Measurements from ENCODE around the gene TRIL. TPM values are rescaled to one million over a fixed set of nuclear protein-coding genes. Genes with fewer than 3 reads are reported as not detected.

Gene TRIL
- total RNA-seq, 2 experiments from 2014 or later = not detected

- Histone ChIP-seq H3K79me2 (ENCODE audit: insufficient read depth, low read depth, low read length) (no peaks in the 10 kb centered on the region), H3K9me3 (ENCODE audit: low read length) (no peaks in the 10 kb centered on the region), H3K9me2 (ENCODE audit: insufficient read depth, low read length) (no peaks in the 10 kb centered on the region), H3K36me3 (ENCODE audit: insufficient read depth, low read length) (no peaks in the 10 kb centered on the region), H2AFZ (ENCODE audit: low read length) (no peak overlapping the region), H3K4me3 (ENCODE audit: low read depth, low read length, poor library complexity, severe bottlenecking) (no peak overlapping the region), H3K27ac (ENCODE audit: low read depth, low read length, poor library complexity, severe bottlenecking) (no peak overlapping the region), H4K20me1 (ENCODE audit: insufficient read depth, low read length) (no peaks in the 10 kb centered on the region), H3K4me2 (ENCODE audit: low read length) (no peak overlapping the region), H3K4me1 (ENCODE audit: insufficient read depth, low read length, poor library complexity, severe bottlenecking) (no peaks in the 10 kb centered on the region)
- ChIA-PET POLR2A (interaction anchor here (0.6 kb wide), 2 partner anchors 111 to 1676 kb away, joined by 3 read pairs; no protein-coding TSS in a partner anchor), CTCF (ENCODE audit: unreplicated experiment) (no interaction called here)
- DNase-seq (ENCODE audit: low spot score) = no peak
- BruUV-seq (replicated peaks) = no TSS peak
- intact Hi-C loops (cut with micrococcal nuclease; ENCODE audit: unreplicated experiment) = no loop called here
- TF ChIP-seq EZH2phosphoT487 (IDR thresholded peaks at IDR 0.05; ENCODE audit: borderline replicate concordance, low read depth, low read length) = no peak
Measured at GRCh38 chr7:28931565-28931964, 26.6 kb downstream of the TRIL start.

- H2AFZ ChIP-seq (ENCODE audit: low read length) = peak overlapping the region; percentile 85; the same call in 1 of the 2 replicates
- CTCF ChIA-PET (ENCODE audit: unreplicated experiment) = interaction anchor here (0.5 to 1.7 kb wide), 3 partner anchors 83 to 179 kb away, joined by 3 to 8 read pairs (median 4); no protein-coding TSS in a partner anchor
- DNase-seq (ENCODE audit: low spot score) = peak; percentile 85
- H3K79me2 ChIP-seq (ENCODE audit: insufficient read depth, low read depth, low read length) = no peaks in the 10 kb centered on the region
- TF ChIP-seq CTCF (conservative IDR thresholded peaks at IDR 0.05; ENCODE audit: low read length) (peak; percentile 93), EZH2phosphoT487 (IDR thresholded peaks at IDR 0.05; ENCODE audit: borderline replicate concordance, low read depth, low read length) (no peak)
- intact Hi-C loops (cut with micrococcal nuclease; ENCODE audit: unreplicated experiment) = no loop called here
- POLR2A ChIA-PET = interaction anchor here (0.5 to 1.1 kb wide), 4 partner anchors 35 to 511 kb away, joined by 3 read pairs; no protein-coding TSS in a partner anchor
- H3K4me2 ChIP-seq (ENCODE audit: low read length) = peak overlapping the region; percentile 87
- peak overlapping the region; percentile 61 for H3K4me3 ChIP-seq (ENCODE audit: low read depth, low read length, poor library complexity, severe bottlenecking)
- no peaks in the 10 kb centered on the region for H3K9me2 ChIP-seq (ENCODE audit: insufficient read depth, low read length)
- H3K4me1 ChIP-seq (ENCODE audit: insufficient read depth, low read length, poor library complexity, severe bottlenecking) = no peaks in the 10 kb centered on the region
- no peaks in the 10 kb centered on the region for H4K20me1 ChIP-seq (ENCODE audit: insufficient read depth, low read length)
- H3K9me3 ChIP-seq (ENCODE audit: low read length) = no peaks in the 10 kb centered on the region
- BruUV-seq (replicated peaks) = no TSS peak
- no peaks in the 10 kb centered on the region for H3K36me3 ChIP-seq (ENCODE audit: insufficient read depth, low read length)
- H3K27ac ChIP-seq (ENCODE audit: low read depth, low read length, poor library complexity, severe bottlenecking) = no peak overlapping the region
Measured at GRCh38 chr7:28926871-28927597, 31.1 kb downstream of the TRIL start.

- CTCF ChIA-PET (ENCODE audit: unreplicated experiment) = no interaction called here
- no peak overlapping the region for H3K4me2 ChIP-seq (ENCODE audit: low read length)
- H3K4me1 ChIP-seq (ENCODE audit: insufficient read depth, low read length, poor library complexity, severe bottlenecking) = no peaks in the 10 kb centered on the region
- H3K4me3 ChIP-seq (ENCODE audit: low read depth, low read length, poor library complexity, severe bottlenecking) = no peak overlapping the region
- TF ChIP-seq CTCF (conservative IDR thresholded peaks at IDR 0.05; ENCODE audit: low read length) (peak; percentile 97), EZH2phosphoT487 (IDR thresholded peaks at IDR 0.05; ENCODE audit: borderline replicate concordance, low read depth, low read length) (no peak)
- peak; percentile 80 for DNase-seq (ENCODE audit: low spot score)
- POLR2A ChIA-PET = interaction anchor here (0.6 kb wide), 1 partner anchor 198 kb away, joined by 5 read pairs; no protein-coding TSS in a partner anchor
- intact Hi-C loops (cut with micrococcal nuclease; ENCODE audit: unreplicated experiment) = loop anchor here (1.0 kb wide), 2 partner anchors 180 to 486 kb away; no protein-coding TSS in a partner anchor
- H3K9me2 ChIP-seq (ENCODE audit: insufficient read depth, low read length) = no peaks in the 10 kb centered on the region
- no peak overlapping the region for H3K27ac ChIP-seq (ENCODE audit: low read depth, low read length, poor library complexity, severe bottlenecking)
- no peak overlapping the region for H2AFZ ChIP-seq (ENCODE audit: low read length)
- H3K9me3 ChIP-seq (ENCODE audit: low read length) = no peaks in the 10 kb centered on the region
- H4K20me1 ChIP-seq (ENCODE audit: insufficient read depth, low read length) = no peaks in the 10 kb centered on the region
- no TSS peak for BruUV-seq (replicated peaks)
- no peaks in the 10 kb centered on the region for H3K79me2 ChIP-seq (ENCODE audit: insufficient read depth, low read depth, low read length)
- no peaks in the 10 kb centered on the region for H3K36me3 ChIP-seq (ENCODE audit: insufficient read depth, low read length)
Measured at GRCh38 chr7:28922624-28923331, 35.4 kb downstream of the TRIL start.
